ENCODE data around the gene FOXF1. TPM values are rescaled to one million over a fixed set of nuclear protein-coding genes. Genes with fewer than 3 reads are reported as not detected.
A peak's percentile ranks its signal among the peaks of the same experiment; 100 is the strongest.

The FOXF1 gene
- total RNA-seq = under 1 TPM in 5 of 8 experiments, not detected in 3; 0.05 to 0.71 (median 0.17) TPM

DNA sequence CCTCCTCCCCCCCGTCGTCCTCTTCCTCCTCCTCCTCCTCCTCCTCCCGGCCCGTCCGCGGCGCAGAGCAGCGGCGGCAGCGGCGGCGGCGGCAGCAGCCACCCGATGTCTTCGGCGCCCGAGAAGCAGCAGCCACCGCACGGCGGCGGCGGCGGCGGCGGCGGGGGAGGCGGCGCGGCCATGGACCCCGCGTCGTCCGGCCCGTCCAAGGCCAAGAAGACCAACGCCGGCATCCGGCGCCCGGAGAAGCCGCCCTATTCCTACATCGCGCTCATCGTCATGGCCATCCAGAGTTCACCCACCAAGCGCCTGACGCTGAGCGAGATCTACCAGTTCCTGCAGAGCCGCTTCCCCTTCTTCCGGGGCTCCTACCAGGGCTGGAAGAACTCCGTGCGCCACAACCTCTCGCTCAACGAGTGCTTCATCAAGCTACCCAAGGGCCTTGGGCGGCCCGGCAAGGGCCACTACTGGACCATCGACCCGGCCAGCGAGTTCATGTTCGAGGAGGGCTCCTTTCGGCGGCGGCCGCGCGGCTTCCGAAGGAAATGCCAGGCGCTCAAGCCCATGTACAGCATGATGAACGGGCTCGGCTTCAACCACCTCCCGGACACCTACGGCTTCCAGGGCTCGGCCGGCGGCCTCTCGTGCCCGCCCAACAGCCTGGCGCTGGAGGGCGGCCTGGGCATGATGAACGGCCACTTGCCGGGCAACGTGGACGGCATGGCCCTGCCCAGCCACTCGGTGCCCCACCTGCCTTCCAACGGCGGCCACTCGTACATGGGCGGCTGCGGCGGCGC, at the start of gene FOXF1:
TSS of gene FOXF1 (plus strand) at position 63 of the 797 bp plus-strand sequence. CDS start at position 106, 43 bp downstream.
- ATAC-seq (replicated peaks in 6 of 8) = peak in 3 of 8 experiments; percentile 17 to 37 (median 32)
- in situ Hi-C loops (cut with MboI; ENCODE audit: low pct_unique_long_range_greater_than_20kb in 2 of 9, low sequenced_read_pairs in 9 of 9, unreplicated experiment in 9 of 9) = loop anchor here (10.0 to 25.0 kb wide), 6 partner anchors 173 to 698 kb away; no protein-coding TSS in a partner anchor
- no peak within 1 kb of the TSS for H3K27ac ChIP-seq
- WGBS, 10 experiments = 0 to 10% (median 1%) methylated on average over 2 to 10 of the region's 89 CpGs; no CpG with 5 or more reads in 6 of the 10 experiments
- peaks cover 3 to 4% of the 10 kb centered on the region in 2 donors for H3K4me1 ChIP-seq (replicated peaks in 1 of 2)
- H3K4me3 ChIP-seq = peak within 1 kb of the TSS in 4 of 5 donors; percentile 24 to 40 (median 29)

- H3K4me3 ChIP-seq = no peak overlapping the region
- no peak for ATAC-seq (replicated peaks in 6 of 8)
- H3K27ac ChIP-seq = no peak overlapping the region
- H3K4me1 ChIP-seq (replicated peaks in 1 of 2) = no peaks in the 10 kb centered on the region
- in situ Hi-C loops (cut with MboI; ENCODE audit: low pct_unique_long_range_greater_than_20kb in 2 of 9, low sequenced_read_pairs in 9 of 9, unreplicated experiment in 9 of 9) = no loop called here
These were observed 49.3 kb upstream of the FOXF1 start for GRCh38 chr16:86461037-86461436.

DNA sequence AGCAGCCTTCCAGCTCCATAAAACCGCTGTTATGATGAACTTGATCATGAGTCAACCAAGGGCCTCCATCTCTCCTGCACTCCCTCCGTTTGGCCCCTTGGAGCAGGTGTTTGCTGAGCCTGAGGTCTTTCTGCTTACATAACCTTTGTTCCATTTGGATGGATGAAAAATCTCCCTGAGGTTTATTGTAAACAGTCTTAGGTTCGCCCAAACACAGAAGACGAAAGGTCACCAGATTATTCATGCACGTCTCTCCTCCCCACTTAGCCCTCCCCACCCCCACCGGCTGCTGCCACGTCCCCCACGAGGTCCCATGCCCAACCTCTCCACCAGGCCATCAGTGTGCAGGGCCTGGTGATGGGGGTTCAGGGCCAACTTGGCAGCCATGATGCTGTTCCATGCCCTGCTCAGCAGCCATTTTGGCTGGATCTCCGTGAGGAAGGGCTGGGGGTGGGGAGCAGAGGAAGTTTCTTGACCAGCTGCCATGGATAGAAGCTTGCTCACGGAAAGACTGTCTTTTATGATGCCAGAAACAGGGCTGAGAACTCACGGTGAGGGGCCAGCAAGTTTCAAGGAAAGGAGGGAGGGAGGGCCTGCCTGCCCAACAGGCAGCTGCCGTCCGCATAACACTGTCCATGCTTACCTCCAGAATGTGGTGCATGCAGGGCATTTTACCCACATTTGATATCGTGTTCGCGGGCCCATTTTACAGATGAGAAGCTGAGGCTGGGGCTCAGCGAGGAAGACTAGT, 47.8 kb upstream of the FOXF1 start:
- Histone ChIP-seq H3K4me3 (no peak overlapping the region), H3K4me1 (replicated peaks in 1 of 2) (no peaks in the 10 kb centered on the region), H3K27ac (no peak overlapping the region)
- no peak for ATAC-seq (replicated peaks in 6 of 8)
- 17 to 100% (median 63%) methylated on average over 1 to 9 of the region's 17 CpGs; no CpG with 5 or more reads in 1 of the 10 experiments for WGBS, 10 experiments
- in situ Hi-C loops (cut with MboI; ENCODE audit: low pct_unique_long_range_greater_than_20kb in 2 of 9, low sequenced_read_pairs in 9 of 9, unreplicated experiment in 9 of 9) = no loop called here

- WGBS, 10 experiments = 60 to 100% (median 89%) methylated on average over 1 to 2 of the region's 2 CpGs; no CpG with 5 or more reads in 3 of the 10 experiments
- in situ Hi-C loops (cut with MboI; ENCODE audit: low pct_unique_long_range_greater_than_20kb in 2 of 9, low sequenced_read_pairs in 9 of 9, unreplicated experiment in 9 of 9) = no loop called here
- no peaks in the 10 kb centered on the region for H3K4me1 ChIP-seq (replicated peaks in 1 of 2)
- ATAC-seq (replicated peaks in 6 of 8) = no peak
- no peak overlapping the region for H3K27ac ChIP-seq
- no peak overlapping the region for H3K4me3 ChIP-seq
These were observed 46.3 kb upstream of the FOXF1 start for GRCh38 chr16:86464044-86464443.

- in situ Hi-C loops (cut with MboI; ENCODE audit: low pct_unique_long_range_greater_than_20kb in 2 of 9, low sequenced_read_pairs in 9 of 9, unreplicated experiment in 9 of 9) = no loop called here
- 20 to 60% (median 60%) methylated on average over 1 of the region's 2 CpGs; no CpG with 5 or more reads in 7 of the 10 experiments for WGBS, 10 experiments
- H3K27ac ChIP-seq = no peak overlapping the region
- H3K4me3 ChIP-seq = no peak overlapping the region
- H3K4me1 ChIP-seq (replicated peaks in 1 of 2) = no peaks in the 10 kb centered on the region
- ATAC-seq (replicated peaks in 6 of 8) = no peak
These were observed 44.9 kb upstream of the FOXF1 start for GRCh38 chr16:86465434-86465833.

DNA sequence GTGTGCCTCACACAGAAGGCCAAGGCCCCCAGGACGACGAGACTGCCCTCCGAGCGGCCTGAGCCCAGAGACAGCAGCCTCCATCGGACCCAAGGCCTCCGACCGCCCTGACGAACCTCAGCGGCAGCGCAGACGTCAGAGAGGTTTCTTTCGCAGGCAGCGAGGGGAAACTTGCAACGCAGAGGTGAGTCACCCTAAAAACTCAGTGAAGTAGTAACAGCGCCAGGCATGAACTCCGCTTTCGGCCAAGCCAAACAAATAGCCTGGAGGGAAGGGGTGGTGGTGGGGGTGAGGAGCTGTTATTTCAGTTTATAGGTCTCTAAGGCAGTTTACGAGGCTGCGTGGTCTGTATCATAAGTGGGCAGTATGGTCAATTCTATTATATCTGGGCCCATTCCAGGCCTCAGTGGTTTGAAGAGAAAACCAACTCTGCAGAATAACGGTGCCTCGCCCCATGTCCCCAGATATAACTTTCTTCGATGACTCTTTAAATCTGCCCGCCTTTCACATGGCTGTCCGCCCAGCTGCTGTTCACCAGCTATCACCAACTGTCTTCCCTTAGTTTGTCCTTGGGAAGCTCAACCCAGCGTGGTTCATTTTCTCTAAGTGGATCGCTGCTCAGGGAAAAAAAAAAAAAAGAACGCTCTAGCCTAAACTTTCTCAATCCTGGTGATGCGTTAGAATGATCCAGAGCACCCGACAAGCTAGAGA, 43.5 kb upstream of the FOXF1 start:
- H3K4me3 ChIP-seq = no peak overlapping the region
- no peak for ATAC-seq (replicated peaks in 6 of 8)
- no peak overlapping the region for H3K27ac ChIP-seq
- 62 to 96% (median 88%) methylated on average over 5 to 19 of the region's 29 CpGs; no CpG with 5 or more reads in 2 of the 10 experiments for WGBS, 10 experiments
- no peaks in the 10 kb centered on the region for H3K4me1 ChIP-seq (replicated peaks in 1 of 2)
- in situ Hi-C loops (cut with MboI; ENCODE audit: low pct_unique_long_range_greater_than_20kb in 2 of 9, low sequenced_read_pairs in 9 of 9, unreplicated experiment in 9 of 9) = no loop called here

- Histone ChIP-seq H3K4me1 (replicated peaks in 1 of 2) (no peaks in the 10 kb centered on the region), H3K4me3 (no peak overlapping the region), H3K27ac (no peak overlapping the region)
- 13 to 85% (median 63%) methylated on average over 1 to 6 of the region's 8 CpGs; no CpG with 5 or more reads in 4 of the 10 experiments for WGBS, 10 experiments
- in situ Hi-C loops (cut with MboI; ENCODE audit: low pct_unique_long_range_greater_than_20kb in 2 of 9, low sequenced_read_pairs in 9 of 9, unreplicated experiment in 9 of 9) = no loop called here
- no peak for ATAC-seq (replicated peaks in 6 of 8)
These were observed 42.8 kb upstream of the FOXF1 start for GRCh38 chr16:86467490-86467889.

GRCh38 chr16:86470964-86471363, 39.4 kb upstream of the FOXF1 start:
- H3K4me1 ChIP-seq (replicated peaks in 1 of 2) = no peaks in the 10 kb centered on the region
- 45 to 86% (median 57%) methylated on average over 2 to 8 of the region's 9 CpGs; no CpG with 5 or more reads in 1 of the 10 experiments for WGBS, 10 experiments

GRCh38 chr16:86471896-86472295, 38.4 kb upstream of the FOXF1 start:
- in situ Hi-C loops (cut with MboI; ENCODE audit: low pct_unique_long_range_greater_than_20kb in 2 of 9, low sequenced_read_pairs in 9 of 9, unreplicated experiment in 9 of 9) = no loop called here
- no peak for ATAC-seq (replicated peaks in 6 of 8)
- Histone ChIP-seq H3K27ac (no peak overlapping the region), H3K4me3 (no peak overlapping the region), H3K4me1 (replicated peaks in 1 of 2) (no peaks in the 10 kb centered on the region)
- WGBS, 10 experiments = 80 to 90% (median 81%) methylated on average over 2 to 7 of the region's 12 CpGs; no CpG with 5 or more reads in 6 of the 10 experiments

More at GRCh38 chr16:86470964-86471363, 39.4 kb upstream of the FOXF1 start:
- H3K4me3 ChIP-seq = no peak overlapping the region
- H3K27ac ChIP-seq = no peak overlapping the region
- no peak for ATAC-seq (replicated peaks in 6 of 8)
- in situ Hi-C loops (cut with MboI; ENCODE audit: low pct_unique_long_range_greater_than_20kb in 2 of 9, low sequenced_read_pairs in 9 of 9, unreplicated experiment in 9 of 9) = no loop called here

DNA sequence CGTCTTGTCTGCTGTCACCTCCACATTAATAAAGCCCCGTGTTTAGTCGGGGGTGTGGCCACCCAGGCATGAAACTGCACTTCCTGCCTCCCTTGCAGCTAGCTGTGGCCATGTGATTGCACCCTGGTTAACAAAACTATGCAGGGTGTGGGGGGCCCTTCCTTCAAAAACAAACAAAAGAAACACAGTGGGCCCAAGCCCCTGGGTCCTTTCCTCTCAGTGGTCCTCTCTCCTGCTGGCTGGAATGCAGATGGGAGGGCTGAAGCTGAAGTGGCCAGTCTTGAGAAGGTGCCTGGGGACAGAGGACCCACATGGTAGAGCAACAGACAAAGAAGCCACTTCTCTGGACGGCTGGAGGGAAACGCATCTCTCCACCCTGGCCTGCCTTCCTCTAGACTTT, 38.0 kb upstream of the FOXF1 start:
- in situ Hi-C loops (cut with MboI; ENCODE audit: low pct_unique_long_range_greater_than_20kb in 2 of 9, low sequenced_read_pairs in 9 of 9, unreplicated experiment in 9 of 9) = no loop called here
- no peak for ATAC-seq (replicated peaks in 6 of 8)
- H3K4me3 ChIP-seq = no peak overlapping the region
- WGBS, 10 experiments = 30 to 86% (median 73%) methylated on average over 2 to 3 of the region's 5 CpGs; no CpG with 5 or more reads in 7 of the 10 experiments
- H3K27ac ChIP-seq = no peak overlapping the region
- H3K4me1 ChIP-seq (replicated peaks in 1 of 2) = no peaks in the 10 kb centered on the region

DNA sequence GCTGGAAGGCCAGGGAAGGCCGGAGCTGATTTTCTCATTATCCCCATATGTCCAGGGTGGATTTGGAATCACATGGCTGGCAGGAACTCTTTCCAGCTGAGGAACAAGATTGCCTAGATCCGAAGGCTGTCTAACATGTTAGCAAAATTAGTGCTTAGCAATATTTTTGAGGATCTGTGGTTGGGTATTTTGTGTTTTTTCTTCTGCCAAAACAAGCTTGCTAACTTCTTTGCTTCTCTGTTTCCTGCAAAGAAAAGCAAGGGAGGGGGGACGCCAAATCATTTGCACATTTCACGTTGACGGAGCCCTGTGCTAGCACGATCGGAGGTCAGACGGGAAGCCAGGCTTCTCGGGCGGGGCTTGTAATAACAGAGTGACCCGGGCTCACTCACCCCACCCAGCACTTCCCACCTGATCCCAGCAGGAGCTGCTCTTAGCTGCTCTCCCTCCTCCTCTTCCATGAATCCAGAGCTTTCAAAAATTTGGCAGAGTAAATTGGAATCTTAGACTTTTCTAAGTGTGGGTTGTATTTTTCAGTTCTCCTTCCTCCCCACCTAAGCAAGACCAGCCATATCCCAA, 33.3 kb upstream of the FOXF1 start:
- H3K4me3 ChIP-seq = no peak overlapping the region
- H3K27ac ChIP-seq = no peak overlapping the region
- peak in 3 of 8 experiments; percentile 75 to 96 (median 75) for ATAC-seq (replicated peaks in 6 of 8)
- H3K4me1 ChIP-seq (replicated peaks in 1 of 2) = no peaks in the 10 kb centered on the region
- in situ Hi-C loops (cut with MboI; ENCODE audit: low pct_unique_long_range_greater_than_20kb in 2 of 9, low sequenced_read_pairs in 9 of 9, unreplicated experiment in 9 of 9) = no loop called here
- 0 to 67% (median 33%) methylated on average over 1 to 11 of the region's 11 CpGs; no CpG with 5 or more reads in 3 of the 10 experiments for WGBS, 10 experiments

- H3K4me3 ChIP-seq = no peak overlapping the region
- no peaks in the 10 kb centered on the region for H3K4me1 ChIP-seq (replicated peaks in 1 of 2)
- H3K27ac ChIP-seq = no peak overlapping the region
- in situ Hi-C loops (cut with MboI; ENCODE audit: low pct_unique_long_range_greater_than_20kb in 2 of 9, low sequenced_read_pairs in 9 of 9, unreplicated experiment in 9 of 9) = no loop called here
- WGBS, 10 experiments = 0 to 74% (median 65%) methylated on average over 1 to 5 of the region's 5 CpGs; no CpG with 5 or more reads in 4 of the 10 experiments
- peak in 1 of 8 experiments; percentile 38 for ATAC-seq (replicated peaks in 6 of 8)
These were observed 32.7 kb upstream of the FOXF1 start for GRCh38 chr16:86477642-86478041.
